Thymus (tissue), 11 donors: ENCODE measurements around the gene SLC25A13. TPM values are rescaled to one million over a fixed set of nuclear protein-coding genes. Genes with fewer than 3 reads are reported as not detected.
"Not testable (repeated sequence)": the region's sequence is repeated elsewhere in the genome, so short reads cannot be mapped to it uniquely, and the experiment has no call there.

Experiments used
- DNase-seq, 9 donors: peaks; one replicate each; pipeline ENCODE4 v3.0.0-alpha.2; 2013; ENCODE audit warnings: low spot score in 9 of 9, low read depth in 6 of 9, missing footprints in 1 of 9
- H3K27ac ChIP-seq, 2 donors: one replicate each; pipeline ENCODE4 v1.5.1; 2013; ENCODE audit warnings: control low read depth in 1 of 2, low read depth in 1 of 2, low read length in 1 of 2, mild to moderate bottlenecking in 1 of 2, moderate library complexity in 1 of 2
- H3K27me3 ChIP-seq, 2 donors: one replicate each; pipeline ENCODE4 v1.5.1; 2013; ENCODE audit warnings: low read length in 1 of 2; ENCODE audit not compliant: control insufficient read depth in 2 of 2, insufficient read depth in 1 of 2
- H3K36me3 ChIP-seq, 2 donors: one replicate each; pipeline ENCODE4 v1.5.1; 2013; ENCODE audit warnings: low read length in 1 of 2, mild to moderate bottlenecking in 1 of 2, moderate library complexity in 1 of 2; ENCODE audit not compliant: control insufficient read depth in 2 of 2, insufficient read depth in 2 of 2
- H3K4me1 ChIP-seq, 2 donors: one replicate each; pipeline ENCODE4 v1.5.1; 2013; ENCODE audit warnings: low read length in 2 of 2; ENCODE audit not compliant: control insufficient read depth in 2 of 2, insufficient read depth in 2 of 2
- H3K4me3 ChIP-seq, 2 donors: one replicate each; pipeline ENCODE4 v1.5.1; 2013; ENCODE audit warnings: low read length in 2 of 2, control low read depth in 1 of 2, mild to moderate bottlenecking in 1 of 2
- H3K9me3 ChIP-seq, 2 donors: one replicate each; pipeline ENCODE4 v1.5.1; 2013; ENCODE audit warnings: low read length in 1 of 2, mild to moderate bottlenecking in 1 of 2; ENCODE audit not compliant: control insufficient read depth in 2 of 2, insufficient read depth in 1 of 2
- WGBS: extraction: QIAGEN DNeasy Blood & Tissue Kit; methylation state at CpG from one replicate; pipeline ENCODE4 v1.1.7; 2013; 5-methylcytosine and 5-hydroxymethylcytosine counted together
- polyA plus RNA-seq: library from polyadenylated mRNA; stranded (reverse); fragments of 200-250 nt; gene quantifications from one replicate; pipeline ENCODE4 v1.2.3, GENCODE V29; 2013
- total RNA-seq: library from RNA; stranded (reverse); fragments of 120-200 nt; gene quantifications from one replicate; pipeline ENCODE4 v1.2.4, GENCODE V29; 2013
- donor health status: healthy.

The SLC25A13 gene
- total and polyA plus RNA-seq, 2 donors: 9.7 to 10.9 TPM

GRCh38 chr7:96157856-96158255, 164.0 kb downstream of the SLC25A13 start:
- H3K4me1 ChIP-seq: no peaks in the 10 kb centered on the region
- no peak for DNase-seq
- H3K27me3 ChIP-seq: no peaks in the 10 kb centered on the region
- 97% methylated on average over 1 of the region's 1 CpG for WGBS
- H3K9me3 ChIP-seq: no peaks in the 10 kb centered on the region
- no peak overlapping the region for H3K4me3 ChIP-seq
- H3K27ac ChIP-seq: no peak overlapping the region
- H3K36me3 ChIP-seq: no peaks in the 10 kb centered on the region

- H3K36me3 ChIP-seq, H3K27ac ChIP-seq, H3K27me3 ChIP-seq, H3K4me3 ChIP-seq, DNase-seq, H3K4me1 ChIP-seq, H3K9me3 ChIP-seq: not testable (repeated sequence)
- 97% methylated on average over 6 of the region's 6 CpGs for WGBS
Observed at GRCh38 chr7:96154506-96154905, 167.4 kb downstream of the SLC25A13 start.

- Histone ChIP-seq H3K4me3 (no peak overlapping the region), H3K27me3 (no peaks in the 10 kb centered on the region), H3K4me1 (no peaks in the 10 kb centered on the region), H3K27ac (no peak overlapping the region), H3K36me3 (no peaks in the 10 kb centered on the region), H3K9me3 (no peaks in the 10 kb centered on the region)
- DNase-seq: no peak
- WGBS: 97% methylated on average over 5 of the region's 5 CpGs
Observed at GRCh38 chr7:96152706-96153105, 169.2 kb downstream of the SLC25A13 start.

- no peaks in the 10 kb centered on the region for H3K36me3 ChIP-seq
- H3K9me3 ChIP-seq: no peaks in the 10 kb centered on the region
- 97% methylated on average over 3 of the region's 3 CpGs for WGBS
Observed at GRCh38 chr7:96151889-96152288, 170.0 kb downstream of the SLC25A13 start.

GRCh38 chr7:96144260-96144526, 177.7 kb downstream of the SLC25A13 start:
- DNase-seq: no peak
- no peaks in the 10 kb centered on the region for H3K27me3 ChIP-seq
- 93% methylated on average over 1 of the region's 1 CpG for WGBS
- peaks cover 0 to 2% of the 10 kb centered on the region in 2 donors for H3K36me3 ChIP-seq
- H3K4me3 ChIP-seq: no peak overlapping the region
- no peaks in the 10 kb centered on the region for H3K9me3 ChIP-seq
- no peaks in the 10 kb centered on the region for H3K4me1 ChIP-seq
- H3K27ac ChIP-seq: no peak overlapping the region

More at GRCh38 chr7:96151889-96152288, 170.0 kb downstream of the SLC25A13 start:
- H3K4me3 ChIP-seq: no peak overlapping the region
- no peak for DNase-seq
- no peaks in the 10 kb centered on the region for H3K4me1 ChIP-seq
- no peaks in the 10 kb centered on the region for H3K27me3 ChIP-seq
- H3K27ac ChIP-seq: no peak overlapping the region

GRCh38 chr7:96143495-96144259, 178.2 kb downstream of the SLC25A13 start:
- no peak overlapping the region for H3K4me3 ChIP-seq
- H3K27ac ChIP-seq: no peak overlapping the region
- peaks cover 0 to 2% of the 10 kb centered on the region in 2 donors for H3K36me3 ChIP-seq
- WGBS: 96% methylated on average over 1 of the region's 1 CpG
- no peaks in the 10 kb centered on the region for H3K4me1 ChIP-seq
- no peaks in the 10 kb centered on the region for H3K27me3 ChIP-seq
- H3K9me3 ChIP-seq: no peaks in the 10 kb centered on the region
- DNase-seq: no peak

- Histone ChIP-seq H3K9me3 (no peaks in the 10 kb centered on the region), H3K27me3 (no peaks in the 10 kb centered on the region), H3K4me1 (no peaks in the 10 kb centered on the region), H3K36me3 (peaks cover 0 to 2% of the 10 kb centered on the region in 2 donors), H3K4me3 (no peak overlapping the region), H3K27ac (no peak overlapping the region)
- 95% methylated on average over 5 of the region's 5 CpGs for WGBS
- no peak for DNase-seq
Observed at GRCh38 chr7:96136600-96137239, 185.2 kb downstream of the SLC25A13 start.

GRCh38 chr7:96135241-96135640, 186.7 kb downstream of the SLC25A13 start:
- WGBS: 93% methylated on average over 2 of the region's 2 CpGs

GRCh38 chr7:96131525-96131924, 190.4 kb downstream of the SLC25A13 start:
- Histone ChIP-seq H3K9me3 (no peaks in the 10 kb centered on the region), H3K27me3 (no peaks in the 10 kb centered on the region), H3K27ac (no peak overlapping the region), H3K36me3 (no peaks in the 10 kb centered on the region), H3K4me3 (no peak overlapping the region), H3K4me1 (no peaks in the 10 kb centered on the region)
- no peak for DNase-seq
- WGBS: 95% methylated on average over 3 of the region's 3 CpGs

More at GRCh38 chr7:96135241-96135640, 186.7 kb downstream of the SLC25A13 start:
- no peaks in the 10 kb centered on the region for H3K4me1 ChIP-seq
- H3K27me3 ChIP-seq: no peaks in the 10 kb centered on the region
- no peak for DNase-seq
- no peaks in the 10 kb centered on the region for H3K9me3 ChIP-seq
- H3K27ac ChIP-seq: no peak overlapping the region
- H3K36me3 ChIP-seq: no peaks in the 10 kb centered on the region
- H3K4me3 ChIP-seq: no peak overlapping the region
